ENCODE data around the gene MAFF.

The MAFF gene

GRCh38 chr22:38205261-38206128 is 3.7 kb downstream of the MAFF start:
- no peak for DNase-seq

GRCh38 chr22:38207898-38208432 is 6.2 kb downstream of the MAFF start:
- no peak for DNase-seq

- no peak for DNase-seq
These were observed 6.8 kb downstream of the MAFF start for GRCh38 chr22:38208551-38208968.

- DNase-seq: no peak
These were observed 9.8 kb downstream of the MAFF start for GRCh38 chr22:38211556-38211955.

- DNase-seq: no peak
These were observed 10.6 kb downstream of the MAFF start for GRCh38 chr22:38212442-38212841.

GRCh38 chr22:38213319-38213989 is 11.7 kb downstream of the MAFF start:
- DNase-seq: no peak

GRCh38 chr22:38213990-38214301 is 12.2 kb downstream of the MAFF start:
- DNase-seq: no peak

- DNase-seq: no peak
These were observed 12.7 kb downstream of the MAFF start for GRCh38 chr22:38214302-38215056.

GRCh38 chr22:38215156-38216038 is 13.6 kb downstream of the MAFF start:
- no peak for DNase-seq

- DNase-seq: no peak
These were observed 17.1 kb downstream of the MAFF start for GRCh38 chr22:38218661-38219622.

- peak; percentile 82 for DNase-seq
These were observed 17.8 kb downstream of the MAFF start for GRCh38 chr22:38219632-38220031.

GRCh38 chr22:38220163-38220562 is 18.4 kb downstream of the MAFF start:
- peak; percentile 76 for DNase-seq

GRCh38 chr22:38220653-38221386 is 19.0 kb downstream of the MAFF start:
- no peak for DNase-seq

- no peak for DNase-seq
These were observed 19.6 kb downstream of the MAFF start for GRCh38 chr22:38221407-38221806.

GRCh38 chr22:38221908-38222796 is 20.4 kb downstream of the MAFF start:
- no peak for DNase-seq

- DNase-seq: no peak
These were observed 21.0 kb downstream of the MAFF start for GRCh38 chr22:38222797-38223119.

- DNase-seq: no peak
These were observed 21.6 kb downstream of the MAFF start for GRCh38 chr22:38223289-38223960.

GRCh38 chr22:38226853-38227649 is 25.3 kb downstream of the MAFF start:
- DNase-seq: no peak

Measured in NCI-H524 treated with DMSO at 0.1 percent for 48 hours (cell line).